KOPT-K1 (cell line): ENCODE results near the gene ZER1.

Source experiments
- H3K27ac ChIP-seq: fragments of 200-600 bp; sonication (generic); 2 replicates; pipeline ENCODE4 v1.5.1; 2016; ENCODE audit warnings: antibody characterized with exemption, mild to moderate bottlenecking, low read depth, low read length; ENCODE audit not compliant: poor library complexity, severe bottlenecking
- H3K36me3 ChIP-seq: fragments of 200-600 bp; sonication (generic); 2 replicates; pipeline ENCODE4 v1.5.1; 2017; ENCODE audit warnings: antibody characterized with exemption, mild to moderate bottlenecking, low read length, moderate library complexity; ENCODE audit not compliant: insufficient read depth
- H3K9me3 ChIP-seq: fragments of 200-600 bp; sonication (generic); 2 replicates; pipeline ENCODE4 v1.5.1; 2017; ENCODE audit warnings: antibody characterized with exemption, low read length, mild to moderate bottlenecking; ENCODE audit not compliant: insufficient read depth, poor library complexity, severe bottlenecking

ZER1 gene

GRCh38 chr9:128687453-128687852, 84.3 kb downstream of the ZER1 start:
- Histone ChIP-seq H3K36me3 (peaks cover 21% of the 10 kb centered on the region), H3K9me3 (no peaks in the 10 kb centered on the region), H3K27ac (peak overlapping the region; percentile 94)

- Histone ChIP-seq H3K36me3 (peaks cover 6% of the 10 kb centered on the region; the same call in 1 of the 2 replicates), H3K9me3 (no peaks in the 10 kb centered on the region), H3K27ac (peak overlapping the region; percentile 77)
Measured at GRCh38 chr9:128685636-128686489, 85.9 kb downstream of the ZER1 start.

DNA sequence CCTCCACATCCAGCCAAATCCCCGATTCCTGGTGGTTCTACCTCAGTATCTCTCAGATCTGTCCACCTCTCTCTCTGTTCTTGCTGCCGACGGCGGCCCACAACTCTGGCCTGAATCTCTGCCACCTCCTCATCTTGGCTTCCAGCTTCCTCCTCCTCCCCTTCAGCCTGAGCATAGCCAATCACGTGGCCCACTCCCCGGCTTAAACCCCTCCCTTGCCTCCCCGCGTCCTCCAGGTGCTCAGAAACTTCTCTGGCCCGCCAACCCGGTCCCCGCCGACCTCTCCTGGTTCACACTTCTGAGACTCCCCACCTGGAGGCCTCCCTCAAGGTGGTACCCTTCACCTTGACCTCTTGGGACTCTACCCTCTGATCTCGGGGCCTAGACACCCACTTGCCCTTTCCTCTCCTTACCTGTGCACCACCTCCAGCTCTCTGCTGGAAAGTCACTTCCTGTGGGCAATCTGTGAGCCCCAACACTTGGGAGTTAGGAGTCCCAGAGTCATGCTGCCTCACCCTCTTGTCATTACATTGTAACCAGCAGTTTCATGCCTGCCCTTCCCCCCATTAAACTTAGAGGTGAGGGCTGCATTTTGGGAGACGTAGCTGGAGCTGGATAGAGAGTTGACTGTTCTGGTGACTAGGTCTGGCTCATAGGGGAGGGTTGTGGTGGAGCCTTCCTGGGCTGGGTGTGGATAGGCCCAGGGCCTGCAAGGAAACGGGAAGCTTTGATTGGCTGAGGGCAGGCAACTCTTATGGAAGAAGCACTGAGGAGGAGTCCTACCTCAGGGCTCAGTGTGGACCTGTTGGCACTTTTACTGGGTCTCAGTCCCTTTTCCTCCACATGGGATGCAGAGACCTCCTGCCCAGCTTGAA, 87.2 kb downstream of the ZER1 start:
- Histone ChIP-seq H3K36me3 (no peaks in the 10 kb centered on the region), H3K27ac (peak overlapping the region; percentile 77), H3K9me3 (no peaks in the 10 kb centered on the region)

- H3K27ac ChIP-seq = peak overlapping the region; percentile 77
- H3K36me3 ChIP-seq = no peaks in the 10 kb centered on the region
- no peaks in the 10 kb centered on the region for H3K9me3 ChIP-seq
Measured at GRCh38 chr9:128684065-128684324, 87.7 kb downstream of the ZER1 start.

DNA sequence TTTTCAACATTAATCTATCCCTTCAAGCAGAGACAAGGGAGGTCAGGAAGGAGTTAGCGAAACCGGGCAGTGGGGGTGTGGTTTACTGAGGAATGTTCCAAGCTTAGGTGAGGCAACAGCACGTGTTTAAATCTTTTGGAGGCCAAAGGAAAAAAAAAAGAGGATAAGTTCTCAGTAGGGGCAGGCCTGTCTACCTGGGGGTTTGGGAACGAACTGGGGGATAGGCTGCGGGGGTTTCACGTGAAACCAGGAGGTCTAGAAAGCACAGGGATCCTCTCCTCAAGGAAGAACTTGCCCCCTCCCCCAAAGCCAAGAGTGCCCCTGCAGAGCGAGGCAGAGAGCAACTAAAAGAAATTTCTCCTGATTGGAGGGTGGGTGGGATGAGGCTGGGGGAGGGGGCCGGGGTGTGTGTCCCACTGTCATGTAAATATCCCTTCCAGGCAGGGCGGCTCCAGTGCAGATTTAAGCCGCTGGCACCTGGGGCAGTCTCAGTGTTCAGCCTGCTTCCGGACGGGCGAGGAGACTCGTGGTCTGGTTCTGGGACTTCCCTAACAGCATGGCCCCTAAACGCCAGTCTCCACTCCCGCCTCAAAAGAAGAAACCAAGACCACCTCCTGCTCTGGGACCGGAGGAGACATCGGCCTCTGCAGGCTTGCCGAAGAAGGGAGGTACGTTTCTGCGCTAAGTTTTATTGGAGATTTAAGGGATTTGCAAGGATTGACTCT, 88.2 kb downstream of the ZER1 start:
- no peaks in the 10 kb centered on the region for H3K36me3 ChIP-seq
- peak overlapping the region; percentile 77 for H3K27ac ChIP-seq
- H3K9me3 ChIP-seq = no peaks in the 10 kb centered on the region
